H4 (cell line): ENCODE data around the gene PHF21A. TPM values are rescaled to one million over a fixed set of nuclear protein-coding genes. Genes with fewer than 3 reads are reported as not detected.
"Not testable (repeated sequence)": the region's sequence is repeated elsewhere in the genome, so short reads cannot be mapped to it uniquely, and the experiment has no call there.

Source experiments
- DNase-seq: peaks from one replicate; pipeline ENCODE4 v3.0.0-alpha.2; 2015; ENCODE audit warnings: low spot score
- total RNA-seq: library from RNA; depleted of rRNA; stranded (reverse); fragments of >200 nt; shearing (Covaris generic); gene quantifications from 2 replicates; pipeline ENCODE4 v1.2.3, GENCODE V29; 2014

Gene PHF21A
- total RNA-seq, 1 experiment from 2014 or later, result 8.0 TPM

DNA sequence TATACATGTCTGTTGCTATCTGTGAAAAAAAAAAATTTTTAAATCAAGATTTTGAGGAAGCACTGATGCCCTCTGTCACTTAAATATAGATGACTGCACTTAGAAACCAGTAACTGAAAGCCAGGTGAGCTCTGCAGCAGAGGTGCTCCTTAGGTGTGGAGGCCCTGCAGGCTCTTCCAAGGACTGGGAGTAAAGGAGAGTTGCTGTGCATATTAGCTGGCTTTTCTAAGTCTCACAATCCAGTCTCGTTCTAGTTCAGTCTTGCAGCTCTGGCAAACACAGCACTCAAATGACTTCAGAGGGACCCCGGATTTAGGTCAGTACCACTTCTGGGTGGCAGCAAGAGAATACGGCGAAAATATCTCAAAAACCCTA lies 137.8 kb downstream of the PHF21A start:
- DNase-seq, result no peak

DNA sequence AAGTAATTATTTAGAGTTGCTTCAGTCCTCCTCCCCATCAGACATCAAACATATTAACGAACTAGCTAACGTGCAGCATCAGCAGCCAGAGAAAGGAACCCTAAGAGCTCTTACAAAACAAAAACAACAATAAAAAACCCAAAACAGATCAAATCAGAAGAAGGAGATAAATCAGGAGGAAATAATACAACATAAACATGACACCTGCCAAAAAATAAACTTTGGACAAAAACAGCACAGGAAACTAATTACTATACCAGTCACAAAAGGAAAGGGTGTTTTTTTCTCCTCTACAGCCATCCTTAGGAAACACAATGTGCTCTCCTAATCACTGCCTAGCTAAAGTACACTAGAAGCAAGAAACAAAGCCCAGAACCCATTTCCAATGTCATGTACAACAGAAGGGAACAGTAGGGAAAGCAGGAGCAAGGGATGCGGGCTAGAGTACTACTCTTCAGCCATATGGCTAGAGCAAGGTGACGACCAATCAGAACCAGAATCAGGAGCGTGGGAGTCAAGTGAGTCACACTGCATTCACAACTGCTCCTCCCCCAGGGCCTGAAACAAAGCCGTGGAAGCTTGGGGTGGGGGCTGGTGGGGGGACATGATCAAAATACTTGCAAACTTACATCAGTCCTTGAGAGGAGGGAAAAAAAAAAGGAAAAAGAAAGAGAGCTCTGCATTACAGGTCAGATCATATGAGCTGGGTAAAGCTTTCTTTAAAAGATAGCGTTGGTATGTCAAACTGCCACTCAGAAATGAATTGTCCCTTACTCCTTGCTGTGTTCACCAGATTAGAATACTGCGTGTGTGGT lies 138.4 kb downstream of the PHF21A start:
- peak; percentile 76 for DNase-seq

DNA sequence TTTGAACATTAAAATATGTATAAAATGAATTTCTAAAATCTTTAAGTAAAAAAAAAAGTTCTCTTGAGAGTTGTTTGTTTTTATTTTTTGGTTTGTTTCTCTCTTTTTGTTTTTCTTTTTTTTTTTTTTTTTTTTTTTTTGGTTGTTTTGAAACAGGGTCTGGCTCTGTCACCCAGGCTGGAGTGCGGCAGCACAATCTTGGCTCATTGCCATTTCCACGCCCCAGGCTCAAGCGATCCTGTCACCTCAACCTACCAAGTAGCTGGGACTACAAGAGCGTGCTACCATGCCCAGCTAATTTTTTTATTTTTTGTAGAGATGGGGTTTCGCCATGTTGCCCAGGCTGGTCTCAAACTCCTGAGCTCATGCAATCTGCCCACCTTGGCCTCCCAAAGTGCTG lies 139.4 kb downstream of the PHF21A start:
- DNase-seq, result not testable (repeated sequence)

DNA sequence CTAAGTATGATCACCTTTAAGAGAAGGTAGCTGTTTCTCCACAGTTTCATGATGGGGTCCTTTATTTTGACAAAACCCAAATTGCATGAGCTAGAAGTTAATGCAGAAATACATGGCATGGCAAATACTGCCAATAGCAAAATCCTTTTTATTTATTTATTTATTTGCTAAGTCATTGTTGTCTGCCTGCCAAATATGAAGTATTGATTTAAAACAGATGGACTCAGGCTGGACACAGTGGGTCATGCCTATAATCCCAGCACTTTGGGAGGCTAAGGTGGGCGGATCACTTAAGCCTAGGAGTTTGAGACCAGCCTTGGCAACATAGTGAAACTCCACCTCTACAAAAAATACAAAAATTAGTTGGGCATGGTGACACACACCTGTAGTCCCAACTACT lies 146.4 kb downstream of the PHF21A start:
- no peak for DNase-seq

DNA sequence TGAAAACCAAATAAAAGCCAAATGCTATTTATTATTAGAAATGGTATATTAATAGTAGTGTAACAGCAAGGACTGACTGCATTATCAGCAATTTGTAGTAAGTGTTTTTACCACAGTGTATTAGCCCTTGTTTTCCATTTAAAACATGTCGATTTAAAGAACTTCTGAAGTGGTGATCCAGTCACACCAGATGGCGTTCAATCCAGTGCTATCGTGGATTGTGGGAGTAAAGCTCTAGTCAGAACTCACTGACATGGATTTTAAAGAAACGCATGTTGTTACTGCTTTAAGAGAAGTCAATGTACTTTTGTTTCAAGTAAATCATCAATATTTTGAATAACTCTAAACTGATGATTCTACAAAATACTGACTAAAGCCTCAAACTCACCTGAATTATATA lies 147.7 kb downstream of the PHF21A start:
- DNase-seq, result no peak

DNA sequence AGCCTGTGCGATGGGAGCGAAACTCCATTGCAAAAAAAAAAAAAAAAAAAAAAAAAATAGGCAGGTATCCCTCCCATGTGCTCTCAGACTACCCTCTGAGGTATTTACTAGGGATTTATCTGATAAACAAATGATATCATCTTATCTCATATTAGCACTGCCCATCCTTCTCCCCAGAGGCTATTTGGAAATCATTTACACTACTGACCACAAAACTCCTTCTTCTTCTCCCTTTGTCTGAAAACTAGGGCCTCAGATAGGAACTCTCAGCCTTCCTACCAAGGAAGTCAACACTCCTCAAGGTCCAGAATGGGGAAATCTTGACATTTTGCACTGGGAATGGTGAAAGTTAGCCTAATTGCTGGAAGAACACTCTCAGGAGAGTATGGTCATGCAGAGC lies 152.4 kb downstream of the PHF21A start:
- DNase-seq, result no peak

DNA sequence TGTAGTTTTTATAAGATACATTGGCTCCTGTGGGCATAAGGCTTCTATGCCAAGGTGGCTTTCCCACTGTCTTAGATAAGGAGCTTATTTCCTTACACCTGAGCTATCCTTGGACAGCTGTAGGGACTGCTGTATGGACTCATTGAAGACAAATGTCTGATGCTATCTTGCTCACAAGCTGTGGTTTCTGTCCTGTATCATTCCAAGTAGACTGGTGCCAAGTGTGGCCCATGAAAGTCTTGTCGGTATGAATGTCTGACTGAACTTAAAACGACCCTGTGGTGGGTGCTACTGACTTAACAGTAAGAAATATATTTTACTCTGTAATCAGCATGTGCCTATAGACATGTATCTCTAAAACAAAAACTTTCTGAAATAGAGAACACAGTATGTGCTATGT lies 153.7 kb downstream of the PHF21A start:
- no peak for DNase-seq

DNA sequence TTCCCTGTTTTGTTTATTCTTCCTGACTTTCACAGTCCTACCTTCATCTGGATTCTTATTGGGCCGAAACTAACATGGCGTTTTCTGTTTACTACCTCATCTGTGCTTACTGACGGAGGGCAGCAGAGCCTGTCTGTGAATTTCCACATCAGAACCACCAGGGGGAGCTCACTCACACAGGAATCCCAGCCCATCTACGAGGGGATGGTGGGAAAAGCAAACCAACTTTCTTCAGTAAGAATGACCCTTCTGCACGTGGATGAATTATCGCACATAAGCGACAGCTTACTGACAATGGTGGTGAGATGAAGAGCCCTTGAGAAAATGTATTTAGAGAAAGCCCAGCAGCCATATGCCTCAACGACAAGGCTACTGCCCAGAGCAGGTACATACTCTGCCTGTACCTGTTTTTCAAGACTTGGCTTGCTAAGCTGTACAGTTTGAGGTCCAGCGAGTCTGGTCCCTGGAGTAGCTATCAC lies 156.3 kb downstream of the PHF21A start:
- peak; percentile 83 for DNase-seq

DNA sequence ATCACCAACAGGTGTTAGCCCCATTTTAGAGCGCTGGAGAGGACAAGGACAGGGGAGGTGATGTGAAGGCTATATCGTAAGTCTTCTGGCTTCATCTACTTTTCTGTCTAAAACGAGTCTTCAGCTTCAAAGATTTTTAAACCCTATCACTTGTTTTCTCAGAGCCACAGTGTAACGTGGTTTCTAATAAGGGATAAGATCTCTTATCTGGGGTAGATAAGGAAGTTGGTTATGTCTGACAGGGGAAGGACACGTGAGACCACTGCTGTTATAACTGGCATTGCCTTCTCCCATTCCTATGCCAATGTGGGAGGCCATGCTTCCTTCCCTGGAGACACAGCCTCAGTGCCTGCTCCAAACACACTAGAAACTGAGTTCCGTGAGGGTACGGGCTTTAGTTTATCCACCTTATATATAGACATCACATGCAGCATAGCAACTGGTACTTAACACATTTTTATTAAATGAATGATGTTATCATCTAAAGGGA lies 159.5 kb downstream of the PHF21A start:
- DNase-seq, result no peak

DNA sequence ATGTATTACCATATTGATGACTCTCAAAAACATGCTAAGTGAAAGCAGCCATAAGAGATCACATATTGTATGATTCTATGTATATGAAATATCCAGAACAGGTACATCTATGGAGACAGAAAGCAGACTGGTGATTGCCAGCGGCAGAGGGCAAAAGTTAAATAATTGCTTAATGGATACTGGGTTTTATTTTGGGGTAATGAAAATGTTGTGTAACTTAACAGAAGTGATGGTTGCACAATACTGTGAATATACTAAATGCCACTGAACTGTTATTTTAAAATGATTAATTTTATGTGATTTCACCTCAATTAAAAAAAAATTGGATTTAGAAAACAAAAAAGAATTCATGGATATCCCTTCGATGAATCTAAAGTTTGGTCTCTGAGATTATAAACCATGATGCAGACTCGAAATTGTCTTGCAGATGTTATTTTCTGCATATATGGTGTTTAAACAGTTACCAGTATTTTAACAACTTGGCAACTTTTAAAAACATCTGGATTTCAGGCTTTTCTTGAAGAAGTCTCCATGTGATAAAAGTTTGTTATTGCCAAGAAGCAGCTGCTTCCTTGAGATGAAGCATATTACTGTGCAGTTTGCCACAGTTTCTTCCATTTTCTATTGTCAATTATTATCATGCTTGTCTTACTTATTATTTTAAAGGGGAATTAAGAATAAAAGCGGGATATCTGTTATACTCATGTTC lies 160.7 kb downstream of the PHF21A start:
- DNase-seq, result no peak

DNA sequence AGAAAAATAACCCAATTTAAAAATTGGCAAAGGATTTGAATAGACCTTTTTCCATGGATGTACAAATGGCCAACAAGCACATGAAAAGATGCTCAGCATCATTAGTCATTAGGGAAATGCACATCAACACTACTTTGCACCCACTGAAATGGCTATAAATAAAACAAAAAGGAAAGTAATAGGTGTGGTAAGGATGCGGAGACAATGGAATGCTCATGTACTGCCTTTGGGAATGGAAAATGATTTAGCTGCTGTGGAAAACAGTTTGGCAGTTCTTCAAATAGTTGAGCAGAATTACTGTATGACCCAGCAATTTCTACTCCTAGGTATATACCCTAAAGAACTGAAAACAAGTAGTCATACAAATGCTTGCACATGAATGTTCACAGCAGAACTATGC lies 161.4 kb downstream of the PHF21A start:
- DNase-seq, result no peak

DNA sequence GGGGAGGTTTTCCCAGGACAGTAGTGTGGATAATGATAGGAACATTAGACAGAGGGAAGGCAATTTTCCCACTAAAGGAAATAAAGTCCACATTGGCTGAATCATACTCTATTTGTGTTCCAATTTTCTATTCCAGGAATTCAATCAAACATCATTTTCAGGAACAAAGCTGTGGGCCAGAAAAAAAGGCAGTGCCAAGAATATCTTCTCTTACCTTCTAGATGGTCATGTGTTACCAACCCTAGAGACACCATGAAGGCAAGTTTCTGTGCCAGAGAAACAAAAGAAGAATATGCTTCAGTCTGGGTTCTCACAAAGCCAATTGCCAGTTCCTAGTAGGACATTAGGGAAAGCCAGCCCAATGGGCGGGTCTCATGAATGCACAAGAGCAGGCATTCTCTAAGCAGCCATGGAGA lies 171.3 kb downstream of the PHF21A start:
- no peak for DNase-seq

DNA sequence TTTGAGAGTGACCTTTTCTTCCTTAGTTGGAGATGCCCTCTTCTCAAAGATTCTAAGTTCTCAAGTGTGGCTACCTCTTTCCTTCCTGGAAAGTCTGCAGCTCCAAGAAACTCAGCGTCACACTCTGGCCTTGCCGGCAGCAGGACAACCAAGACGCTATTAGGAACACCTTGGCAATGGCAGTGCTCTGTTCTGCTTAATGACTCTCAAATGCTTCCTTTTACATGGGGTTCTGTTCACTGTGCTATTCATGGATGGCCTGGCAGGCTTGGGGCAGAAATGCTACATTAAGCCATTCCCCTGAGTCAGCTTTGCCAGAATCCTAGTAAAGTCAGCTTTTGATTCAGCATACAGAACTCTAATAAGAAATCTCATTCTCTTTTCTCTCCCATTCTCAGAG lies 172.9 kb downstream of the PHF21A start:
- DNase-seq, result no peak

DNA sequence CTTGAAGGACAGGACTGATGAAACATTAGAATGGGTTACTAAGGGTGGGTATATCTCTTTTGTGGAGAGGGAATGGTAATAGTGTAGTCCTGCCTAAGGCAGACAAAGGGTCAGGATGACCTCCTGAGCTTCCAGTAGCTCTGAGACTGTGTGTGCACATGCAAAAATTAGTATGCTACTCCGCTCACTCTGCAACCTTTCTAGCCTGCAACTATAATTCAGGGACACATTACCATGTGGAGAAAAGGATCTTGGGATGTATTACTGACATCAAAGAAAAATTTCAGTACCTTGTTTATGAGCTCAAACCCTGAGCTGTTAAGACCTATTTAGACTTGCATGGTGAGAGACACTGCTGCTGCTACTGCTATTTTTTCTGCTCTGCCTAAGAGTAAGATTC lies 173.4 kb downstream of the PHF21A start:
- DNase-seq, result no peak

DNA sequence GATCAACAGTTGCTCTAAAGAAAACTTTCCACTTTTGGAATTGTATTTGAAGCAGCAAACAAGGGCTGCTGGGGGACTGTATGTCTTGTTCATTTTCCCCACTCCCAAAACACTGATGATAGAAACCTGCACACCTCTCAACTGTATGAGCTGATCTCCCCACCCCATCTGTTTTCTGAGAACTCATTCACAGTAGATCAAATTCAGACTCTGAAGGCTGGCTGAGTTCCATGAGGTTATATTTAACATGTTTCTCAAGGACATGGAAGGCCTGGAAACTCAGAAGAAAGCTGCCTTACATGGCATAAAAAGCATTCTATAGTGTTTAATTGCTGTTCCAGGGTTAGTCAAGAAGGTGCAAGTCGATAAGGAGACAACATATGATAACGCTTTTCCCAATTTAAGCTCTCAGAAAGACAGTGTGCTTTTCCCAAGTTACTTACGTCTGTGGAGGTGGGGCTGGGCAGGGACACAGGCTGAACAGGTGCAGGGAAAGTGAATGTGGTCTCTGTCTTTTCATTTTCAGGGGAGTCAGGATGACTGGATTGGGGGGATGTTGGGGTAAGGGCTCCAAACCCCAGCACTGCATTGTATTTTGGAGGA lies 175.8 kb downstream of the PHF21A start:
- DNase-seq, result no peak

DNA sequence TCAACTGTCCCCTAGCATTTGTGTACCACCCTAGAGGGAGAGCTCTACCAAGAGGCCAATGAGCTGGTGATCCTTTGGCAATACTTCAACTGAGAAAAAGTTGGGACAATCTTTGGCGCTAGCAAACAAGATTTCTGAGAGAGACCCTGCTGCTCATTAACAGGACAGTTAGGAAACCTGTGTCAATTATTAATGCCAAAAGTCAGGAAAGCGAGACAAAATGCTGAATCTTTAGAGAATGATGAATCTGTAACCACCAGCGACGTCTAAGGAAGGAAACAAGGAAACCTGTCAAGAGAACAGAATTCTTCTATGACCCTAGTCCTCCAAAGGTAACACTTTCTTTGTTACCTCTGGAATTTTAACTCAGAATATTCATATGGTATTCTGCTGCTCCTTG lies 178.9 kb downstream of the PHF21A start:
- no peak for DNase-seq

DNA sequence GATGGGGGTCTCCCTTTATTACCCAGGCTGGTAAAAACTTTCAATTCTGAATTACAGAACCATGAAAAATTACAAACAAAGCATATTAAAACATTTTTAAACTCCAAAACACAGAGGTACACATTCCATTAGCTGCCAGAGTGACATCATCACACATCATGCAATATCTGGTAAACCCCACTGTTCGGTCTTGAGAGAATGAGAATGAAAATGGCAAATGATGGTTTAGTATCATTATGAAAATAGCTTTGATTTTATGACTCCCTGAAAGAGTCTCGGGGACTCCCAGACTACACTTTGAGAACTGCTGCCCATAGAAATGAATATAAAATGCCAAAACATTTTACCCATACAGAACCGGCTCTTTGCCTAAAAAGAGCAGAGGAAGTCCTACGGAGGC lies 180.0 kb downstream of the PHF21A start:
- DNase-seq, result no peak

DNA sequence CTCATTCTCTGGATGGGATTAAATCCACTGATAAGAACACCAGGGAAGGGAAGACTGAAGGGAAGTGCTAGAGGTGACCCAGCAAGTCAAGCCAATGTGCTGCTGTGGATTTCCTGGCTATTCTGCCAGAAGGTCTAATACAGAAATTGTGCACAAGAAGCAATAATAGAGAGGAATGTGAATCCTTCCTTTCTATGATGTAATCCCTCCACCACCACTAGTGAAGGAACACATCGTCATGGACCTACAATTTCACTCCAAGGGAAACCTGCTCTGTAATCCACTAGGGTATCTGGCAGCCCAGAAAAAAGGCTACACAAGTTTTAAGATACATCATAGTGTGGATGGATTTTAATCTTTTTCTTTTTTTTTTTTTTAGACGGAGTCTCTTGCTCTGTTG lies 181.4 kb downstream of the PHF21A start:
- no peak for DNase-seq

DNA sequence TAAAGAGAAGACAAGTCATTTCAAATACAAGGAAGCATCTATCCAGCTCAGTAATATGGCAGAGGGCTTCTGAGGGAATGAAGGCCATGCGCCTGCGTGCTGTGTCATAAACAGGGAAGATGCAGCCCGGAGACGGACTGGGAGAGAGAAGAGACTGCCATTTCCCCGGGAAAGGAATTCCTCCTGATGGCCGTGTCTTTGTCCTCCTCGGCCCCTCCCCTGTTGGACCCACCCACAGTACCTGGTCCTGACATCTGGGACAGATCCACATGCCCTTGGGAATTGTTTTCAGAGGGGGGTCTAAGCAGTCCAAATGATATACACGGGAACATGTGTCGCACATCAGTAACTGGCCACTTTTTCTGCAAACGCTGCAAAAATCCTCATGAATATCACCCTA lies 183.3 kb downstream of the PHF21A start:
- no peak for DNase-seq

DNA sequence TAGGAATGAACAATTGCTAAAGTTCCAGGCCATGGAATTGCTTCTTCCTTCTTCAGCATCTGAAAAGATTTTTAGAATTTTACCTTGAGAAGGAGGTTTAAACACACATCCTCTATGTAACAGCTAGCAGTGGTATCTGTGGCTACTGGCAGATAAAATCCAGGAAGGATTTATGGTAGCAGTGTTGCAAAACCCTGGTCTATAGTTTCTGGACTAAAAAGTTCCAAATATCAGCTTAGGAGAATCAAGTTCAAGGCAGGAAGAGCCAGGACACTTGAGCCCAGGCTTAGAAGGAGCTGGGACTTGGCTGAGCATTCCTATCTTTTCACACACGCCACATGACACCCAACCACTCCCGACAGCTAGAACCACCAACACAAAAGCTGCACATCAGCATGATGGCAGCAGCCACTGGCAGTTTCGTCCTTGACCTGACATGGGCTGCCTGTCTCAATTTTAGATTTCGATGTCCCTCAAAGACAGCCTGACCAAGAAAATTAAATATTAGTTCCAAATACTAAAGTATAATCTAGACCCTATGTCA lies 184.7 kb downstream of the PHF21A start:
- no peak for DNase-seq

DNA sequence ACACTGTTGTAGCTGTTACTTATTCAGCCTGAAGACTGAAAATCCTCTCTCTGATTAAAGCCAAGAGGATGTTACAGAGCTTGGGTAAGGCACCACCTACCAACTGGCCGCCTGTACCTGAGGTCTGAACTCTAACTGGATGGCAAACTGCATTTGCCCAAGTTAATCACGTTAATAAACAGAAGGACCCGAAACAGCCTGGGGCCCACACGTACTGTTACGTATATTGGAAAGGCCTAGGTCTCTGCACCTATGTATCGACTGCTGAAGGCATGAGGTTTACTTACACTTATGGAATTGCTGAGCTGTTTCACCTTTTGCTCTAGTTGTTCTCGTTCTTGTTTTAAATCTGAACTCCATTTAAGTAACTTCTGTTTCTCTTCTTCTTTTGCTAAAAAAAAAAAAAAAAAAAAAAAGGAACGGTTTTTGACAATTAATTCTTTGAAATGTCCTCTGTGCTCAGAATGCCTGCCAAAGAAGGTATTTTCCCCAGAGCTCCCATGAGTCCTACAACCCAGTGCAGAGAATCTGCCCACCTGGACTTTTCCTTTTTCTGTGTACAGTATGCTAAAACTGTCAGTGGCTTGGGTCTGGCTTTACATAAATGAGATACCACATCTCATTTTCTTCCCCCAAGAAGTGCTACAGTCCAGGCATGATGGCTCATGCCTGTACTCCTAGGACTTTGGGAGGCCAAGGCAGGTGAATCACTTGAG lies 185.7 kb downstream of the PHF21A start:
- no peak for DNase-seq
